ENCODE measurements around the gene ZFYVE27. TPM values are rescaled to one million over a fixed set of nuclear protein-coding genes. Genes with fewer than 3 reads are reported as not detected.

The ZFYVE27 gene
- total RNA-seq, 6 experiments from 2014 or later, result 16.6 to 23.0 (median 18.3) TPM

DNA sequence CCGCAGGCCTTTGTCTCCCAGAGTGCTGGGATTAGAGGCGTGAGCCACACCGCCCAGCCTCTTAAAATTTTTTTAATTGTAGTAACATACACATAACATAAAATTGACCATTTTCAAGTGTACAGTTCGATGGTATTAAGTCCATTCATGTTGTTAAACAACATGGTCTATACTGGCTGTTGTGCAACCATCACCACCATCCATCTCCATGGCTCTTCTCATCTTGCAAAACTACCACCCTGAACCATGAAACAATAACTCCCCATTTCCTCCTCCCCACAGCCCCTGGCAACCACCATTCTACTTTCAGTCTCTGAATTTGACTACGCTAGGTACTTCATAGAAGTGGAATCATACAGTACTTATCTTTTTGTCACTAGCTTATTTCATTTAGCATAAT is 7.9 kb upstream of the ZFYVE27 start:
- Mint-ChIP-seq H3K36me3 (ENCODE audit: low read depth) (no peaks in the 10 kb centered on the region), H3K27ac (no peak overlapping the region), H3K27me3 (ENCODE audit: insufficient read depth) (peaks cover 1% of the 10 kb centered on the region; the same call in 1 of the 2 replicates), H3K4me1 (ENCODE audit: low read depth) (peaks cover 29% of the 10 kb centered on the region), H3K4me3 (no peak overlapping the region), H3K9me3 (no peaks in the 10 kb centered on the region)
- no peak for DNase-seq
- TF ChIP-seq, protein P1, sequence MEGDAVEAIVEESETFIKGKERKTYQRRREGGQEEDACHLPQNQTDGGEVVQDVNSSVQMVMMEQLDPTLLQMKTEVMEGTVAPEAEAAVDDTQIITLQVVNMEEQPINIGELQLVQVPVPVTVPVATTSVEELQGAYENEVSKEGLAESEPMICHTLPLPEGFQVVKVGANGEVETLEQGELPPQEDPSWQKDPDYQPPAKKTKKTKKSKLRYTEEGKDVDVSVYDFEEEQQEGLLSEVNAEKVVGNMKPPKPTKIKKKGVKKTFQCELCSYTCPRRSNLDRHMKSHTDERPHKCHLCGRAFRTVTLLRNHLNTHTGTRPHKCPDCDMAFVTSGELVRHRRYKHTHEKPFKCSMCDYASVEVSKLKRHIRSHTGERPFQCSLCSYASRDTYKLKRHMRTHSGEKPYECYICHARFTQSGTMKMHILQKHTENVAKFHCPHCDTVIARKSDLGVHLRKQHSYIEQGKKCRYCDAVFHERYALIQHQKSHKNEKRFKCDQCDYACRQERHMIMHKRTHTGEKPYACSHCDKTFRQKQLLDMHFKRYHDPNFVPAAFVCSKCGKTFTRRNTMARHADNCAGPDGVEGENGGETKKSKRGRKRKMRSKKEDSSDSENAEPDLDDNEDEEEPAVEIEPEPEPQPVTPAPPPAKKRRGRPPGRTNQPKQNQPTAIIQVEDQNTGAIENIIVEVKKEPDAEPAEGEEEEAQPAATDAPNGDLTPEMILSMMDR (IDR thresholded peaks at IDR 0.05), result no peak

DNA sequence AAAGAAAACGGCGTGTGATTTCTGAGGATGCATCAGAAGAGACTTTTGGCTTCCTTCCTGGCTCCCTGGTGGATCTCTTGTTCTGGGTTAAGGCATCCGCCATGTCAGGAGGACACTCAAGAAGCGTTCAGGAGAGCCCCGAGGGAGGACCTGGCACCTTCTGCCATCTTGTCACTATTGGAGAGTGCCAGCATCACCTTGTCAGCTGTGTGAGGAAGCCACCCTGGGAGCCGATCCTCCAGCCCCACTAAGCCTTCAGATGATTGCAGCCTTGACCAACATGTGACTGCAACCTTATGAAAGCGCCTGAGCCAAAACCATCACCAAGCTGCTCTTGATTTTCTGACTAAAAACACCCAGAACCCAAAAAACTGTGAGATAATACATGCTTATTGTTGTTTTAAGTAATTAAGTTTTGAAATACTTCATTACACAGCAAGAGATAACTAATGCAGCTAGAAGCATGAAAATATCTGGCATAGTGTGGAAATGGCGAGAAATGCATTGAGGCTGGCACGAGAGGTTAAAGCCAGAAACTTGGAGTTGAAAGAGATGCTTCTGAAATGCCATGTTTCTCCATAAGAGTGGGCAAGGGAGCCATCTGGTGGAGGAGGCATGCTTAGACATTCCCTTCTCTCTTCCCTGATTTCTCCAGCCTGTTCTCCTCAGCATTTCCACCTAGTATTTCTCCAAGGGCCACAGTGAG is 5.4 kb upstream of the ZFYVE27 start:
- no peaks in the 10 kb centered on the region for H3K9me3 Mint-ChIP-seq
- H3K4me3 Mint-ChIP-seq, result no peak overlapping the region
- peaks cover 5% of the 10 kb centered on the region for H3K27me3 Mint-ChIP-seq (ENCODE audit: insufficient read depth)
- H3K27ac Mint-ChIP-seq, result no peak overlapping the region
- H3K36me3 Mint-ChIP-seq (ENCODE audit: low read depth), result no peaks in the 10 kb centered on the region; the same call in 1 of the 2 replicates
- TF ChIP-seq, protein P1 (IDR thresholded peaks at IDR 0.05), result peak; percentile 90
- H3K4me1 Mint-ChIP-seq (ENCODE audit: low read depth), result peaks cover 17% of the 10 kb centered on the region
- DNase-seq, result peak; percentile 70

DNA sequence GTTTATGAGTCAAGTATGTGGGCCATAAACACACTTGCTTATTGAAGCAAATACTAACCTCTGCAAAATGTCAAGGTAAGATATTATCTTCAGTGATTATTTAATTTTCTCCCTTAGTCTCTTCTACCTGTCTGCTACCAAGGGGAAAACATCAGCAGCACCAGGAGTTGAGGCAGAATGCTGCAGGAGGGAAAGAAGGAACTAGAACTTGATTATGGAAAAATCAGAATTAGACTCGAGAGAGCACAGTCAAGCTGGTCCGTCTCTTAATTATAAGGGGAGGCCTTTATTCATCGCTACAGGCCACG is 4.9 kb upstream of the ZFYVE27 start:
- H3K27me3 Mint-ChIP-seq (ENCODE audit: insufficient read depth), result peaks cover 5% of the 10 kb centered on the region
- no peaks in the 10 kb centered on the region for H3K9me3 Mint-ChIP-seq
- no peak overlapping the region for H3K27ac Mint-ChIP-seq
- TF ChIP-seq, protein P1 (IDR thresholded peaks at IDR 0.05), result peak; percentile 18; the same call in 1 of the 2 replicates
- no peaks in the 10 kb centered on the region; the same call in 1 of the 2 replicates for H3K36me3 Mint-ChIP-seq (ENCODE audit: low read depth)
- H3K4me1 Mint-ChIP-seq (ENCODE audit: low read depth), result peaks cover 12% of the 10 kb centered on the region
- DNase-seq, result no peak
- H3K4me3 Mint-ChIP-seq, result no peak overlapping the region

DNA sequence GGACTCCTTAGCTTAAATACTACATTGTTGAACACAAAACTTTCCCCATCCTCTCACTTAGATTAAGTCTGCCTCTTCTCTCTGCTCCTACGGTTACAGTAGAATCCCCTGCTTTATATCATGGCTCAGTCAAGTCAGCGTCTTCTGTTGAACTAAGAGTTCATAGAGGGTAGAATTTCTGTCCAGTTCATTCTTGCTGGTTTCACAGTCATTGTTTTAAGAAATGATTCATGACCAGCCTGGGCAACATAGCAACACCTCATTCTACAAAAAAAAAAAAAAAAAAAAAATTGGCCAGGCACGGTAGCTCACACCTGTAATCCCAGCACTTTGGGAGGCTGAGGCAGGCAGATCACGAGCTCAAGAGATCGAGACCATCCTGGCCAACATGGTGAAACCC is 3.7 kb upstream of the ZFYVE27 start:
- DNase-seq, result no peak
- no peak overlapping the region for H3K4me3 Mint-ChIP-seq
- peaks cover 5% of the 10 kb centered on the region for H3K27me3 Mint-ChIP-seq (ENCODE audit: insufficient read depth)
- H3K27ac Mint-ChIP-seq, result no peak overlapping the region
- H3K9me3 Mint-ChIP-seq, result no peaks in the 10 kb centered on the region
- peaks cover 5% of the 10 kb centered on the region; the same call in 1 of the 2 replicates for H3K36me3 Mint-ChIP-seq (ENCODE audit: low read depth)
- TF ChIP-seq, protein P1 (IDR thresholded peaks at IDR 0.05), result no peak
- peaks cover 18% of the 10 kb centered on the region for H3K4me1 Mint-ChIP-seq (ENCODE audit: low read depth)

DNA sequence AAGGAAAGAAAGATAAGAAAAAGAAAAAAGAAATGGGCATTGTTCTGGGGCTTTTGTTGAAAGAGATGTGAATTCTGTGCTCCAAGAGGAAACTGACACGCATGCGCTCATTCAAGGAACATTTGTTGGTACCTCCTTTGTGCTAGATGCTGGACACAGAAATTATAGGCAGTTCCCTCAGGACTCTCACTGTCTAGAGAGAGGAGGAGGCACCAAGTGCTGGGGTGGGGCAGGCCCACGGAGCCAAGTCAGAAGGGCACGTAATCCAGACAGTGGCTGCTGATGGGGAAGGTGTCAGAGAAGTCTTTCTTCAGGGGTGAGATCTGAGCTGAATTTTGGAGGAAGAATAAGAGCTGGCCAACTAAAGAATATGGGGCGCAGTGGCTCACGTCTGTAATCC is 2.9 kb upstream of the ZFYVE27 start:
- TF ChIP-seq, protein P1 (IDR thresholded peaks at IDR 0.05), result no peak
- DNase-seq, result no peak
- H3K27ac Mint-ChIP-seq, result no peak overlapping the region
- H3K4me1 Mint-ChIP-seq (ENCODE audit: low read depth), result peaks cover 21% of the 10 kb centered on the region
- H3K36me3 Mint-ChIP-seq (ENCODE audit: low read depth), result peaks cover 5% of the 10 kb centered on the region; the same call in 1 of the 2 replicates
- no peaks in the 10 kb centered on the region for H3K9me3 Mint-ChIP-seq
- no peak overlapping the region for H3K4me3 Mint-ChIP-seq
- H3K27me3 Mint-ChIP-seq (ENCODE audit: insufficient read depth), result peaks cover 5% of the 10 kb centered on the region
